Measurements from ENCODE around the gene PARD3.

GRCh38 chr10:34348917-34349485 is 466.1 kb downstream of the PARD3 start:
- TF ChIP-seq CTCF (IDR thresholded peaks at IDR 0.05; ENCODE audit: insufficient read depth, low read length, poor library complexity, severe bottlenecking) (no peak), EZH2phosphoT487 (conservative IDR thresholded peaks at IDR 0.05; ENCODE audit: low read length) (no peak)
